Measurements from ENCODE around the gene CCNYL1.

DNA sequence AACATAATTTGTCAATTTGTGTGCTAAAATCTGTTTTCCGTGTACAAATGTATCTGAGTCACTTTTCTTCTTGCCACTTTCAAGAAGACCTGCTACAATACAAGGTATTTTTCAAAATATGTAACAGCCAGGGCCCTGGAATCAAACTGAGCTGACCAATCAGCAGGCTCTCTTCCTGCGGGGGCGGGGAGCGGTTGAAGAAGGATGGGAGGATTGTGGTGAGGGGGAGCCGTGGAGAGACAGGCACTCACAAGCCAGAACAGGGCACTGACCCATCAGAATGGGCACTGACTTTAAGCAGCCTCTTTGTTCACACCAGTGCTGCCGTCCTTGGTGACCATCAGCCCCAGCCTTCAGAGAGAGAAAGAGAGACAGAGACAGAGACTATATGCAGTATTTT lies 40.6 kb upstream of the CCNYL1 start:
- TF ChIP-seq, protein P1, sequence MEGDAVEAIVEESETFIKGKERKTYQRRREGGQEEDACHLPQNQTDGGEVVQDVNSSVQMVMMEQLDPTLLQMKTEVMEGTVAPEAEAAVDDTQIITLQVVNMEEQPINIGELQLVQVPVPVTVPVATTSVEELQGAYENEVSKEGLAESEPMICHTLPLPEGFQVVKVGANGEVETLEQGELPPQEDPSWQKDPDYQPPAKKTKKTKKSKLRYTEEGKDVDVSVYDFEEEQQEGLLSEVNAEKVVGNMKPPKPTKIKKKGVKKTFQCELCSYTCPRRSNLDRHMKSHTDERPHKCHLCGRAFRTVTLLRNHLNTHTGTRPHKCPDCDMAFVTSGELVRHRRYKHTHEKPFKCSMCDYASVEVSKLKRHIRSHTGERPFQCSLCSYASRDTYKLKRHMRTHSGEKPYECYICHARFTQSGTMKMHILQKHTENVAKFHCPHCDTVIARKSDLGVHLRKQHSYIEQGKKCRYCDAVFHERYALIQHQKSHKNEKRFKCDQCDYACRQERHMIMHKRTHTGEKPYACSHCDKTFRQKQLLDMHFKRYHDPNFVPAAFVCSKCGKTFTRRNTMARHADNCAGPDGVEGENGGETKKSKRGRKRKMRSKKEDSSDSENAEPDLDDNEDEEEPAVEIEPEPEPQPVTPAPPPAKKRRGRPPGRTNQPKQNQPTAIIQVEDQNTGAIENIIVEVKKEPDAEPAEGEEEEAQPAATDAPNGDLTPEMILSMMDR (IDR thresholded peaks at IDR 0.05; ENCODE audit: low read depth, low read length), result no peak
- TF ChIP-seq EZH2phosphoT487 (IDR thresholded peaks at IDR 0.05; ENCODE audit: low read depth), result no peak

Measured in OCI-LY3 (cell line).